ENCODE data around the gene RLF.

The RLF gene

GRCh38 chr1:40161125-40161887 lies at the start of gene RLF:
RLF (plus strand) TSS chr1:40161387; CDS start chr1:40161400, 13 bp downstream.
- DNase-seq: peak; percentile 100

GRCh38 chr1:40114400-40114799 lies 46.8 kb upstream of the RLF start:
- DNase-seq: no peak

DNA sequence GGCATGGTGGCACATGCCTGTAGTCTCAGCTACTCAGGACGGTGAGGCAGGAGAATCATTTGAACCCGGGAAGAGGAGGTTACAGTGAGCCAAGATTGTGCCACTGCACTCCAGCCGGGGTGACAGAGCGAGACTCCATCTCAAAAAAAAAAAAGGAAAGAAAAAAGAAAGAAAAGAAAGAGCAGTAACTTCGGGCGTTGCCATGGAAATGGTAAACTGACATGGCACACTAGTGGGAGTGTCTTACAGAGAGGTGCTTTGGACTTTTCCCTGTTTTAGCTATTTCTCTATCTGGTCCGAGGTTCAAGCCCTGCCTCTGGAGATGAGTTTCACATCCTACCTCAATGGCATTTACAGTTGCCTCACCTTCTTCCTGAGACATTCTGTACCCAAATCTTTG lies 41.1 kb upstream of the RLF start:
- no peak for DNase-seq

GRCh38 chr1:40122855-40123254 lies 38.3 kb upstream of the RLF start:
- peak; percentile 94 for DNase-seq

DNA sequence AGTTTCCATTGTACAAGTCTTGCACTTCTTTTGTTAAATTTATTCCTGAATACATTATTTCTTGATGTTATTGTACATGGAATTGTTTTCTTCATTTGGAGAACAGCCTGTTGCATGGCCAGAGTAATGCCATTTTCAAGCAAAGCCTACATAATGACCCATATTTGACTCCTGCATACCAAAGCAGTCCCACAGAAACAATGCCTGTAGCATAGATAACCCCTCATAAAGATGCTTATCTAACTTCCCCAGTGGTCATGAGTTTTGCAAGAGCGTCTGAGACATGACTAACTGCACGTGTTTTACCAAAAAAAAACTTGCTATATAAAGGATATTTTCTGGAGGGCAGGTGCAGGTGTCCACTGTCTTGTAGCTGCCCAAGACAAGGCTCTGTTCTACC lies 30.3 kb upstream of the RLF start:
- DNase-seq: no peak

DNA sequence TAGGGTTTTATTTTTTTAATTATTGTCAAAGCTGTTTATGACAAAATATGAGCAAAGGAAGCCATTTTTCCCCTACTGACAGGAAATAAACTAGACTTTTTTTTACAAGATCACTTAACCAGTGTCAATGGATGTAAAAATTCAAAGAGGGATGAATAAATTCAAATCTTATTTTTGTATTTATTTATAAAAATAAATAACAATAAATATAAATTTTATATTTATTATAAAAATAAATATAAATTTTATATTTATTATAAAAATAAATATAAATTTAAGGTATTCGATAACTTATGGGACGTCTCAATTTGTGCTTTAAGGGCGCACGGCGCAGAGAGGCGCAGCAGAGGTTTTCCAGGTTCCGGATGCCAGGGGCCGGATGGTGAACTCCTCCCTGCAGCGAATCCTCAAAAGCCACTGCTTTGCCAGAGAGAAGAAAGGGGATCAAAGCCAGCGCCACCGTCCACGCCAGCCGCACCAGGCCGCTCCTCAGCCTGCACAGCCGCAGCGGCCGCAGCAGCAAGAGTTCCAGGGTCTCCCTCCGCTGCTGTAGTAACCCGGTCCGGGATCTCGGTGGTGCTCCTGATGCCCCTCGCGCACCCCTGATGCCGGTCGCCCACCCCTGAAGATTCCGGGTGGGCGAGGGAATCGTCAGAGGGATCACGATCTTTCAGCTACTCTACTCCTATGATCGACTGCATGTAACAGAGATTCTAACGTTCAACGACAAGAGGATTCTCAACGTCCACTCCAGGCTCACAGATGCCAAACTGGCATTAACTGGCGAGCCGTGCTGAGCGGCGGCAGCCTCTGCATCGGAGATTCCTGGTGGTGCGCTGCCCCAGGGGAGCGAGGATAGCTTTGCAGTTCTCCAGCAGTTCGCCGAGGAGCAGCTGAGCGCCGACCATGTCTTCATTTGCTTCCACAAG lies 28.5 kb upstream of the RLF start:
- no peak for DNase-seq

DNA sequence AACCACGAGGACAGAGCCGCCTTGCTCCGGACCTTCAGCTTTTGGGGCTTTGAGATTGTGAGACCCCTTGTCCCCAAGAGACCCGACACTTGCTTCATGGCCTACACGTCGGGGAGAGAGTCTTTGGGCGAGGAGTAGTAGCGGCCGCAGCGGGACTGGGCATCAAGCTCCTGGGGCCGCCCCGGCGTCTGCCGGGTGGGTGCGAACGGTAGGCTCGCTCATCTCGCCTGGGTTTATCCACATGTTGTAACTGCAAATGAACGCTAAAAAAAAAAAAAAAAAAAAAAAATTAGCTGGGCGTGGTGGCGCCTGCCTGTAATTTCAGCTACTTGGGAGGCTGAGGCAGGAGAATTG lies 27.9 kb upstream of the RLF start:
- DNase-seq: no peak

- no peak for DNase-seq
These were observed 27.3 kb upstream of the RLF start for GRCh38 chr1:40133839-40134238.

GRCh38 chr1:40140211-40140973 lies 20.8 kb upstream of the RLF start:
- no peak for DNase-seq

GRCh38 chr1:40141878-40142535 lies 19.2 kb upstream of the RLF start:
- DNase-seq: no peak

DNA sequence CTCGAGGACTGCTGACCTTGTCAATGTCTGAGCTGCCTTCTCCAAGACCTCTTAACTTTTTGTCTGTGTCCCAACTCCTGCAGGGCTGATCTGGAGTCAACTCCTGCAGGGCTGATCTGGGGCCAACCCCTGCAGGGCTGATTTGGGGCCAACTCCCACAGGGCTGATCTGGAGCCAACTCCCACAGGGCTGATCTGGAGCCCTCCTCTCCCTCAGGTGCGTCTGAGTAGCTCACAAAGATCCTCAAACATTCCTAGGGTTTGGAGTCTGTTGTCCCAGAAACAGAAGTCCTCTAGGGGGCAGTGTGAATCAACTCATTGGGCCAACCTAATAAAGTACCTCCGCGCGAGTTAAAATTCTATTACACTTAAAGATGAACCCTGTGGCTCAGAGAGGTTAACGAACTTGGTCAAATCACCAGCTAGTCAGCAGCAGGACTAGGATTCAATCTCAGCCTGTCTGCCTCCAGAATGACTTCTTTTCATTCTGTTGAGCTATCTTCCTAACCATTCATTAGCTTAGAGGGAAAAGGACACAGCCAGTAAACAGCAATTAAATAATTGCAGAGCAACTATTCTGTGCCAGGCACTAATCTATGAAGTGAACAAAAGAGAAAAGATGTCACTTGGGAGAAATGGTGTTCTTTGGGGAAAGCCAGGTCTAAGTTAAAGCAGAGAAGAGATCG lies 17.2 kb upstream of the RLF start:
- peak; percentile 99 for DNase-seq

GRCh38 chr1:40151457-40152079 lies 9.6 kb upstream of the RLF start:
- no peak for DNase-seq

DNA sequence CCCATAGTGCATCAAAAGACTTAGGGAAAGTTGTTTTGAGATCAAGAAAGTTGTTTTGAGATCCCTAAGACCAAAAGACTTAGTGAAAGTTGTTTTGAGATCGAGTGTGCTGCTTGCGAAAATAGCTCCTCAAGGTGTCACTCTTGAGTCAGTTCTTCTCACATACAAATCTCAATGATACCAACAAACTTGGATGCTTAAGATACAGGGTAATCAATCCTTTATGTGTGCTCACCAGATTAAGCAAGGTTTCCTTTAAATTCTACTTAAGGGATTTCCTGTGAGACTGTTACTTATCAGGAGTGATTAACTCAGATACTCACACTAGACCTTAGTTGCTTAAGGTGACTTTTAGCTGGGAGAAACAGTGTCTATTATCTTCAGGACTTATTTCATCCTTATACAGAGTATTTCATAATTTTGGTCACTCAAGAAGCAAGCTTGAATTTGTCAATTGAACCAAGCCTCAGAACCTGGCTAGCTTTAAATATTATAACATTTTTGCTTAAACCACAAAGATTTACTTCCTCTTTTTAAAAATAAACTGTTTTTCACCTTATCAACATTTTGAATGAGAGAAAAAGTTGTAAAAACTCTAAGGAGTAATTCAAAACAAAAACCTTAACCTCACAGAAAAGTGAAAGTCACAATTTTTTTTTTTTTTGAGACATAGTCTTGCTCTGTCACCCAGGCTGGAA lies 8.0 kb upstream of the RLF start:
- DNase-seq: peak; percentile 99

- no peak for DNase-seq
These were observed 6.1 kb upstream of the RLF start for GRCh38 chr1:40155135-40155534.

GRCh38 chr1:40155910-40156309 lies 5.3 kb upstream of the RLF start:
- no peak for DNase-seq

GRCh38 chr1:40160806-40161124 lies 422 bp upstream of the RLF start:
- no peak for DNase-seq

- no peak for DNase-seq
These were observed 756 bp downstream of the RLF start for GRCh38 chr1:40161888-40162397.

DNA sequence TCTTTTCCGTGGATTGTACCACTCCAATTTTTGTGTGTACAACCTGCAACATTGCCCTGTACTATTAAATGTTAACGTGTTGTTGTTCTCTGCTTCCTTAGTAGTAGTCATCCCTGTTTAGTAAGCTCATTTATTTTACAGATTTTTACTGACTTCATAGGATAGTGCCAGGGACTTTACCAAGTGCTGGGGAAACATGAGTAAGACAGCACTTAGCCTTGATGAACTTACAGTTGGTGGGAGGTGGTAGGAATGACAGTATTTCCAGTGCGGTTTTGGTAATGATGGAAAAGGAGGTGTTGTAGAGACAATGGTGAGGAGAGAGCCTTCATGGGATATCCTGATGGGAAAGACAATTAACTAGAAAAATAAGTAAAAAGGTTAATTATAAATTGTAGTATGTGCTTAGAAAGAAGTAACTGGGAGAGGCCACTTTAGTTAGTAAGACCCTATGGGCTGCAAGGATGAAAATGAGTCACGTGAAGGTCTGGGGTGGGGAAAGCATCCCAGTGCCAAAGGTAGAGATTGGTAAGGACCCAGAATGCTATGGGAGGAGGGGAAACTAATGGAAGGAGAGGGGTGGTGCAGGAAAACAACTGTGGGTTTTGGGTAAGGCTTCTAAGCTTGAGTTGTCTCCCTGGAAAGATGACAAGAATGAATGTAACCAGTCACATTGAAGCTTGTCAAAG lies 1.7 kb downstream of the RLF start:
- DNase-seq: no peak

- no peak for DNase-seq
These were observed 6.1 kb downstream of the RLF start for GRCh38 chr1:40167317-40167716.

GRCh38 chr1:40171036-40171435 lies 9.8 kb downstream of the RLF start:
- DNase-seq: no peak
